Liver (tissue), 3 donors: ENCODE data around the gene HENMT1.

ENCODE experiments used
- ATF3 ChIP-seq: IDR thresholded peaks from 2 replicates; pipeline ENCODE4 v1.6.1; 2016; ENCODE audit warnings: antibody characterized with exemption
- CTCF ChIP-seq: fragments of 150-350 bp; IDR thresholded peaks from 2 replicates; pipeline ENCODE4 v1.5.1; 2017; ENCODE audit warnings: improper control_type of control experiment, low read depth, low read length; ENCODE audit not compliant: missing input control
- GABPA ChIP-seq, 2 donors: IDR thresholded peaks in 1 of 2; conservative IDR thresholded peaks in 1 of 2; 2 replicates each; pipeline ENCODE4 v1.6.1; 2016; ENCODE audit warnings: antibody characterized with exemption in 2 of 2, mild to moderate bottlenecking in 1 of 2, moderate library complexity in 1 of 2
- JUND ChIP-seq, 2 donors: IDR thresholded peaks; 2 replicates each; pipeline ENCODE4 v1.6.1; 2016; ENCODE audit warnings: antibody characterized with exemption in 2 of 2
- MAX ChIP-seq: IDR thresholded peaks from 2 replicates; pipeline ENCODE4 v1.6.1; 2016; ENCODE audit warnings: antibody characterized with exemption
- RAD21 ChIP-seq, 2 donors: IDR thresholded peaks; 2 replicates each; pipeline ENCODE4 v1.6.1; 2016; ENCODE audit warnings: antibody characterized with exemption in 2 of 2, mild to moderate bottlenecking in 2 of 2
- REST ChIP-seq: IDR thresholded peaks from 2 replicates; pipeline ENCODE4 v1.6.1; 2016; ENCODE audit warnings: antibody characterized with exemption, mild to moderate bottlenecking
- YY1 ChIP-seq: IDR thresholded peaks from 2 replicates; pipeline ENCODE4 v1.6.1; 2016; ENCODE audit warnings: antibody characterized with exemption, mild to moderate bottlenecking
- ZBTB33 ChIP-seq: IDR thresholded peaks from 2 replicates; pipeline ENCODE4 v1.6.1; 2016; ENCODE audit warnings: antibody characterized with exemption
- donor health status: healthy.
- donor health status: healthy.

GRCh38 chr1:108678706-108679105, 17.8 kb upstream of the HENMT1 start:
- TF ChIP-seq ZBTB33 (no peak), CTCF (no peak), RAD21 (IDR thresholded peaks at IDR 0.05) (no peak), MAX (no peak), ATF3 (no peak), REST (no peak), JUND (IDR thresholded peaks at IDR 0.05) (no peak), GABPA (IDR thresholded peaks at IDR 0.05 in 1 of 2, conservative IDR thresholded peaks at IDR 0.05 in 1 of 2) (no peak), YY1 (no peak)
